ENCODE data around the gene HAS3. TPM values are rescaled to one million over a fixed set of nuclear protein-coding genes. Genes with fewer than 3 reads are reported as not detected.
"Not testable (repeated sequence)": the region's sequence is repeated elsewhere in the genome, so short reads cannot be mapped to it uniquely, and the experiment has no call there.

Gene HAS3
- total and polyA plus RNA-seq, 11 donors: 0.21 to 2.0 (median 0.48) TPM

DNA sequence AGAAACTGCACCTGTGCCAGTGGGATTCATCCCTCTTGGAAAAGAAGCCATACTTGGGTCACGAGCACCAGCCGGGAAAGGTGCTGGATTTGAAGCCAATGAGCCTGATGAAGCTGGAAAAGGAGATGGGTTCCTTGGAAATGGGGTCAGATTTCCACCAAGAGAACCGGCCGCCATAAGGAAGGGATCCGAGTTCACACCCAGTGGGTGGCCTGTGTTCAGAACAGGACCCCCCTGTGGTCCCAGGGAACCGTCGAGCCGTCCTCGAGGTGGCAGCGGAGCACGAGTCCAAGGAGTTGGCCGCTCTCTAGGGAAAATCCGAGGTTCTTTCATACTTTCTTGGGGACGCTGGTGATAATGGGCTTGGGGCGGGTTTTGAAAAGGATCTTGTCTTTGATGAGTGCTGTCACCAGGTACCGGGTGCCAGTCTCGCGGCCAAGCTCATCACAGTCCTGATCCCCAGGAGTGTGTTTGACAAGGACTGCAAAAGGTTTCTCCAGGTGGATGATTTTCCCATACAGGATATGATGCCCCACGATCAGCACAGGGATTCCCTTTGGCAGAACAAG lies 14.7 kb downstream of the HAS3 start:
- intact Hi-C loops (cut with DNase I): loop anchor here in 9 of 10 donors (5.0 to 10.0 kb wide), 6 partner anchors 218 to 595 kb away; partner anchors contain the start of gene ZFP90 (in 1 of the 9)
- ATAC-seq (no peak), DNase-seq (no peak)
- WGBS, 4 donors: 94 to 98% (median 96%) methylated on average over 19 of the region's 19 CpGs
- Histone ChIP-seq H3K36me3 (peaks cover 0 to 69% (median 44%) of the 10 kb centered on the region in 9 donors), H3K9me3 (no peaks in the 10 kb centered on the region), H3K4me3 (no peak overlapping the region), H3K27me3 (no peaks in the 10 kb centered on the region), H3K27ac (no peak overlapping the region), H3K4me1 (peaks cover 0 to 38% (median 19%) of the 10 kb centered on the region in 12 donors)
- no peak for TF ChIP-seq POLR2A (IDR thresholded peaks at IDR 0.05)
- TF ChIP-seq, protein P1, sequence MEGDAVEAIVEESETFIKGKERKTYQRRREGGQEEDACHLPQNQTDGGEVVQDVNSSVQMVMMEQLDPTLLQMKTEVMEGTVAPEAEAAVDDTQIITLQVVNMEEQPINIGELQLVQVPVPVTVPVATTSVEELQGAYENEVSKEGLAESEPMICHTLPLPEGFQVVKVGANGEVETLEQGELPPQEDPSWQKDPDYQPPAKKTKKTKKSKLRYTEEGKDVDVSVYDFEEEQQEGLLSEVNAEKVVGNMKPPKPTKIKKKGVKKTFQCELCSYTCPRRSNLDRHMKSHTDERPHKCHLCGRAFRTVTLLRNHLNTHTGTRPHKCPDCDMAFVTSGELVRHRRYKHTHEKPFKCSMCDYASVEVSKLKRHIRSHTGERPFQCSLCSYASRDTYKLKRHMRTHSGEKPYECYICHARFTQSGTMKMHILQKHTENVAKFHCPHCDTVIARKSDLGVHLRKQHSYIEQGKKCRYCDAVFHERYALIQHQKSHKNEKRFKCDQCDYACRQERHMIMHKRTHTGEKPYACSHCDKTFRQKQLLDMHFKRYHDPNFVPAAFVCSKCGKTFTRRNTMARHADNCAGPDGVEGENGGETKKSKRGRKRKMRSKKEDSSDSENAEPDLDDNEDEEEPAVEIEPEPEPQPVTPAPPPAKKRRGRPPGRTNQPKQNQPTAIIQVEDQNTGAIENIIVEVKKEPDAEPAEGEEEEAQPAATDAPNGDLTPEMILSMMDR (IDR thresholded peaks at IDR 0.05): no peak

DNA sequence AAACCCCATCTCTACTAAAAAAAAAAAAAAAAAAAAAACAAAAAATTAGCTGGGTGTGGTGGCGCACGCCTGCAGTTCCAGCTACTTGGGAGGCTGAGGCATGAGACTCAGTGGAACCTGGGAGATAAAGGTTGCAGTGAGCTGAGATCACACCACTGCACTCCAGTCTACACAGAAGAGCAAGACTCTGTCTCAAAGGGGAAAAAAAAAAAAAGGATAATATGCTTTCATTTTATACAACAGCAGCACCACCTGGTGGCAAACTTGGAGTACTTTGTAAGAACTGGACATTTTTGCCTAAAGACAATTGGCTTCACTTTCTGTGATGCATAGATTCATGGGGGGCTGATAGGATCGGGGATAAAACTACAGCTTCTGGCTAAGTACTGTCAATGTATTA lies 18.5 kb downstream of the HAS3 start:
- TF ChIP-seq POLR2A (IDR thresholded peaks at IDR 0.05): no peak
- TF ChIP-seq, protein P1 (IDR thresholded peaks at IDR 0.05): peak; percentile 54 to 79 (median 71)
- Histone ChIP-seq H3K4me3 (no peak overlapping the region), H3K4me1 (peaks cover 0 to 19% (median 5%) of the 10 kb centered on the region in 12 donors), H3K36me3 (peaks cover 0 to 56% (median 30%) of the 10 kb centered on the region in 9 donors), H3K9me3 (no peaks in the 10 kb centered on the region), H3K27me3 (no peaks in the 10 kb centered on the region), H3K27ac (no peak overlapping the region)
- intact Hi-C loops (cut with DNase I): loop anchor here (1.0 to 10.0 kb wide), 9 partner anchors 221 to 599 kb away; partner anchors contain the start of gene ZFP90 (in 1 of the 10)
- peak in 2 of 4 donors; percentile 41 to 45 for ATAC-seq
- WGBS, 4 donors: 81 to 89% (median 84%) methylated on average over 3 of the region's 3 CpGs
- peak in 3 of 5 donors; percentile 44 to 67 (median 51) for DNase-seq

DNA sequence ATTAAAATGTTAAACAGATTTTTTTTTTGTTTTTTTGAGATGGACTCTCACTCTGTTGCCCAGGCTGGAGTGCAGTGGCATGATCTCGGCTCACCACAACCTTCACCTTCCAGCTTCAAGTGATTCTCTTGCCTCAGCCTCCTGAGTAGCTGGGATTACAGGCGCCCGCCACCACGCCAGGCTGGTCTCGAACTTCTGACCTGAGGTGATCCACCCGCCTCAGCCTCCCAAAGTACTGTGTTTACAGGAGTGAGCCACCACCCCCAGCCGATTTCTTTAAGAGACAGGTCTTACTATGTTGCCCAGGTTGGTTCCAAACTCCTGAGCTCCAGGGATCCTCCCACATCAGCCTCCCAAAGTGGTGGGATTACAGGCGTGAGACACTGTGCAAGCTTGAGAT lies 19.0 kb downstream of the HAS3 start:
- H3K4me3 ChIP-seq, DNase-seq, H3K9me3 ChIP-seq, H3K27me3 ChIP-seq, H3K27ac ChIP-seq, ATAC-seq: not testable (repeated sequence)
- WGBS, 4 donors: 92 to 94% (median 92%) methylated on average over 8 of the region's 8 CpGs
- peaks cover 0 to 17% (median 3%) of the 10 kb centered on the region in 12 donors for H3K4me1 ChIP-seq
- intact Hi-C loops (cut with DNase I): loop anchor here (1.0 to 10.0 kb wide), 9 partner anchors 222 to 600 kb away; partner anchors contain the start of gene ZFP90 (in 1 of the 10)
- peaks cover 0 to 51% (median 25%) of the 10 kb centered on the region in 9 donors for H3K36me3 ChIP-seq

DNA sequence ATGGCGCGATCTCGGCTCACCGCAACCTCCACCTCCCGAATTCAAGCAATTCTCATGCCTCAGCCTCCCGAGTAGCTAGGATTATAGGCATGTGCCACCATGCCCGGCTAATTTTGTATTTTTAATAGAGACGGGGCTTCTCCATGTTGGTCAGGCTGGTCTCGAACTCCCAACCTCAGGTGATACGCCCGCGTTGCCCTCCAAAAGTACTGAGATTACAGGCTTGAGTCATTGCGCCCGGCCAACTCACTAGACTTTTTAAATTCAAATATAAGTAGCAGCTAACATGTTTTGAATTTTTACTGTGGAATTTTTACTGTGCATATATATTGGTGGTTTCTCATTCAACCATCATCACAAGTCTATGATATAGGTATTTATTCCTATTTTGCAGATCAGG lies 19.5 kb downstream of the HAS3 start:
- not testable (repeated sequence) for H3K4me3 ChIP-seq, DNase-seq, H3K27me3 ChIP-seq, ATAC-seq, H3K9me3 ChIP-seq, H3K27ac ChIP-seq
- intact Hi-C loops (cut with DNase I): loop anchor here (1.0 to 10.0 kb wide), 9 partner anchors 222 to 600 kb away; partner anchors contain the start of gene ZFP90 (in 1 of the 10)
- 95 to 97% (median 96%) methylated on average over 14 of the region's 14 CpGs for WGBS, 4 donors
- H3K36me3 ChIP-seq: peaks cover 0 to 45% (median 19%) of the 10 kb centered on the region in 9 donors
- peaks cover 0 to 17% (median 4%) of the 10 kb centered on the region in 12 donors for H3K4me1 ChIP-seq

DNA sequence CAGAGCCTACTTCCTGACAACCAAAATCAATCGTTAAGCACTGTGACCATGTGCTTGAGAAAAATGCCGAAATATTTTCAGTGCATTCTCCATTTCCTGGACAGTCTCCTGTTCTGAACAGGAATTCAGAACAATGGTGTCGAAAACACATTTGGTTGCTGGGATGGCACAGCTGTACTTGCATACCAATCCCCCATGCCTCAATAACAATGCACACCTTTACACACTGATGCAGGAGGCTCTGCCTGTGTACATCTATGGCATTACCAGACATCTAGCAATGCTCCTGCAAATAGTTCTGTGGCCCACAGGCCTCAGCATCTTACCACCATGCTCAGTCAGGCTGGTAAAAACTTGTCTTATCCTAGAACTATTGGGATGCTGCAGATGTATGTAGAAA lies 20.8 kb downstream of the HAS3 start:
- TF ChIP-seq POLR2A (IDR thresholded peaks at IDR 0.05): no peak
- TF ChIP-seq, protein P1 (IDR thresholded peaks at IDR 0.05): no peak
- Histone ChIP-seq H3K4me3 (no peak overlapping the region), H3K9me3 (no peaks in the 10 kb centered on the region), H3K27ac (no peak overlapping the region), H3K27me3 (no peaks in the 10 kb centered on the region), H3K4me1 (peaks cover 0 to 29% (median 12%) of the 10 kb centered on the region in 12 donors), H3K36me3 (peaks cover 0 to 33% (median 7%) of the 10 kb centered on the region in 9 donors)
- intact Hi-C loops (cut with DNase I): loop anchor here in 5 of 10 donors (5.0 to 10.0 kb wide), 4 partner anchors 421 to 601 kb away; partner anchors contain the start of gene ZFP90 (in 1 of the 5)
- DNase-seq: no peak
- no peak for ATAC-seq
- WGBS, 4 donors: 59 to 69% (median 63%) methylated on average over 3 of the region's 3 CpGs

DNA sequence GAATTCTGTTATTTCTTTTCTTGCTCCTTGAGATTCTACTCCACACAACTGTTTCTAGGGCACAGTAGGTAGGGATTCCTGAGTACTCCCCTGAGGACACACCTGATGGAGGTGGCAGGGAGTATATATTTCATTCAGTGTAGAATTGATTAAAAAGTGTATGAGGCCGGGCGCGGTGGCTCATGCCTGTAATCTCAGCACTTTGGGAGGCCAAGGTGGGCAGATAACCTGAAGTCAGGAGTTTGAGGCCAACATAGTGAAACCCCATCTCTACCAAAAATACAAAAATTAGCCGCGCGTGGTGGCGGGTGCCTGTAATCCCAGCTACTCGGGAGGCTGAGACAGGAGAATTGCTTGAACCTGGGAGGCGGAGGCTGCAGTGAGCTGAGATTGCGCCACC lies 21.3 kb downstream of the HAS3 start:
- DNase-seq, H3K9me3 ChIP-seq, H3K27me3 ChIP-seq, H3K4me3 ChIP-seq, H3K27ac ChIP-seq, ATAC-seq: not testable (repeated sequence)
- Histone ChIP-seq H3K36me3 (peaks cover 0 to 30% (median 3%) of the 10 kb centered on the region in 9 donors), H3K4me1 (peaks cover 0 to 30% (median 15%) of the 10 kb centered on the region in 12 donors)
- intact Hi-C loops (cut with DNase I): loop anchor here in 5 of 10 donors (5.0 to 10.0 kb wide), 4 partner anchors 422 to 602 kb away; partner anchors contain the start of gene ZFP90 (in 1 of the 5)
- 94 to 98% (median 97%) methylated on average over 10 of the region's 10 CpGs for WGBS, 4 donors

All from heart left ventricle (tissue), 16 donors.